T-helper 1 cell treated with Interleukin-12 subunit alpha and Interleukin-12 subunit beta and Interleukin-4 antibody, amounts not matched to agents 30 ng/mL and 1 ng/mL, for 36 hours (primary cell): ENCODE results near the gene VPS72. TPM values are rescaled to one million over a fixed set of nuclear protein-coding genes. Genes with fewer than 3 reads are reported as not detected.

Source experiments
- intact Hi-C: fragments of 100-400 bp; cut with micrococcal nuclease; formaldehyde crosslinking; loops from one replicate; pipeline ENCODE4 v1.15.1; 2024
- total RNA-seq: library from RNA; stranded (reverse); gene quantifications from 2 replicates; pipeline ENCODE4 v1.2.3, GENCODE V29; 2022

The VPS72 gene
- total RNA-seq, 1 donor from 2014 or later: 72.0 TPM

GRCh38 chr1:151146412-151147131 is 43.4 kb downstream of the VPS72 start, which contains the start of gene SEMA6C:
Gene SEMA6C (minus strand): TSS chr1:151146631. CDS start chr1:151142621, 4,010 bp downstream.
- intact Hi-C loops: loop anchor here (1.0 to 2.0 kb wide), 9 partner anchors 10 to 449 kb away; partner anchors contain the start of genes GABPB2, GOLPH3L, LYSMD1 and MLLT11

- intact Hi-C loops: loop anchor here (1.0 to 2.0 kb wide), 9 partner anchors 10 to 449 kb away; partner anchors contain the start of genes GABPB2, GOLPH3L, LYSMD1 and MLLT11
These were observed 44.0 kb downstream of the VPS72 start for GRCh38 chr1:151146072-151146411.

GRCh38 chr1:151145304-151146071 is 44.5 kb downstream of the VPS72 start:
- intact Hi-C loops: loop anchor here (1.0 to 2.0 kb wide), 9 partner anchors 11 to 448 kb away; partner anchors contain the start of genes GABPB2, GOLPH3L, LYSMD1 and MLLT11

DNA sequence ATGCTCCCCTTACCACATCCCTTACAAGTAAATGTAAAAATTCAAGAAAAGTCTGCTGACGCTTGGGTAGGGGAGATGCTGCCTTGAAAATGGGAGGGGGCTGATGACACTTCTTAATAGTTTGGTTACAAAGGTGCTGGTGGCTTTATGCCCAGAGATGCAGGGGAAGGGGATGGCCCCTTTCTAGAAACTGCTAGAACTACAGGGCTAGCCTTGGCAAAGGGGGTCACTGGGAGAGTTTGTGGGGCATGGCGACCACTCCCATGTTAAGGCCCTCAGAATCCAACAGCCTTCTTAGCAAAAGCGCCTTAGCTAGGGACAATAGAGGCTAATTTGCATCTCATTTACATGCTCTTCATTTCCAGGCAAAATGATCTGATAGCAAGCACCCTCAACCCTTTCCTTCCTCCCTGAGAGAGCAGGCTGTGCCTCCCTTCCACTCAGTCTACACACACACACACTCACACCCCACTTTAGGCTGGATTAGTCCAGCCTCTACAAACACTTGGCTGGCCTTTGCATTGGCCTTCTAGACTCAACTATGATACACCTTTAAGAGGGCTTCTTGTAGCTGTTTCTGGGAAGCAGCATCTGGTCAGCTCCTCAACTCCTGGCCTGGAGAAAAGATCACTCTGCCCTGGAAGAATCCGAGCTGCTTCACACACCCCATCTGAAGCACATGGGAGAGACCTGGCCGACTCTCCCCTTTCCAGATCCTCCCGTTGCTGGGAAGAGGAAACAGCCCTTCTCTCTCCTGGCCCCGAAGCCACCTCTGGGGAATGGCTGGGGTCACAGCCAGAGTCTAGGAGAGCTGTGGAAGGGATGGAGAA is 45.3 kb downstream of the VPS72 start:
- intact Hi-C loops: no loop called here

DNA sequence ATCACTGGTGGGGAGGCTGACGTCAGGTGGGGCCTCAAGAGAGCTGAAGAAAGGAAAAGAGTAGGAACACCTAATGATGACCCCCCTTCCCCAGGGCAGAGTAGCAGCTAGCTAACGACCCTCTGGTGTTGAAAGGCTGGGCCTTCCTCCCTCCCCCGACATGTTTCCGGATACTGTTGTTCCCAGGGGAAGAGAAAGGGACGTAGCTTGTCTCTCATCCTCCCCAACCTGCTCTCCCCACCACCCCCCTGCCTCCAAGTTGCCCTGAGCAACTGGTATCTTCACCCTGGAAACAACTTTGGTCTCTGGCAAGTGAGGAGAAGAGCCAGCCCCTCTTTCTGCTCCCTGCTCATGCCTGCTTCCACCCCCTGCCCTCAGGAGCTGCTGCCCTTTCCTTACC is 46.0 kb downstream of the VPS72 start:
- intact Hi-C loops: no loop called here

- intact Hi-C loops: no loop called here
These were observed 47.0 kb downstream of the VPS72 start for GRCh38 chr1:151143057-151143435.

- intact Hi-C loops: no loop called here
These were observed 47.5 kb downstream of the VPS72 start for GRCh38 chr1:151142411-151143056.

- intact Hi-C loops: no loop called here
These were observed 52.2 kb downstream of the VPS72 start for GRCh38 chr1:151137789-151138188.

DNA sequence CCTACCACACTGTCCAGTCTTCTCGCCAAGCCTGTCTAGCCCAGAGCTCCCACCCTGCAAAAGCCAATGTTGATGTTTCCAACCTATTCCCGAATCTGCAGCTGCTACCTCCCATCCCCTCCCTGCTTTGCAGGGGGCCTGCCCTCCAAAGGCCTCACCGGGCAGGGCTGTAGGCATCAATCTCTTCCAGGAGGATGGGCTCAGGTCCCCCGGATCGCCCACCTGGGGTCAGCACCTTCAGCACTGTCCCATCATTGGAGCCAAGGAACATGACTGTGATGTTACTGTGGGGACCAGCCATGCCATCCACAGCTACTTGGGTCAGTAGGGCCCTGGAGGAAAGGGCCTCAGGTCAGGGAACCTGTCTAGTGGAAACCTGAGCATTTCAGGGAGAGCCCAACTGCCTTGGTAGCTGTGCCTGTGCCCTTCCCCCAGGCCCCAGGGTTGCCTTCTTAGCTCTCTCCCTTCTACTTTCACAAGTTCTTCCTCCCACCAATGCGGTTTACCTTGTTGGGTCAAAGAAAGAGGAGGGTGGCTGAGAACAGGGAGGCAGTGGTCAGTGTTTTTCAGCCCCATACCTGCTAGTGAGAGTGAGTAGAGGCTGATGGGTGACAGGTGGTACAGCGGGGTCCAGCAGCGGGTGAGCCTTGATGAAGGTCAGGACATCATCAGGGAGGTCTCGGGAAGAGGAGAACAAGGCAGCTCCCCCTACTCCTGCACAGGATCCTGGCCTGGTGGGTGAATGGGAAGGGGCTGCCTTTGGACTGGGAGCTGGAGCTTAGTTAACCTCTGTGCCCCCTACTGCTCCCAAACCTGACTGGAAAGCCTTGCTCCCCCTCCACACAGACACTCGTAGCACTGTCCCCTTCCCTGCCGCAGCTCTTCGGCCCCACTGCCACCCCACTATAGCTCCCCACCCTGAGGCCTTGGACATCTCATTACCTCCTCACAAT is 54.3 kb downstream of the VPS72 start:
- intact Hi-C loops: no loop called here

DNA sequence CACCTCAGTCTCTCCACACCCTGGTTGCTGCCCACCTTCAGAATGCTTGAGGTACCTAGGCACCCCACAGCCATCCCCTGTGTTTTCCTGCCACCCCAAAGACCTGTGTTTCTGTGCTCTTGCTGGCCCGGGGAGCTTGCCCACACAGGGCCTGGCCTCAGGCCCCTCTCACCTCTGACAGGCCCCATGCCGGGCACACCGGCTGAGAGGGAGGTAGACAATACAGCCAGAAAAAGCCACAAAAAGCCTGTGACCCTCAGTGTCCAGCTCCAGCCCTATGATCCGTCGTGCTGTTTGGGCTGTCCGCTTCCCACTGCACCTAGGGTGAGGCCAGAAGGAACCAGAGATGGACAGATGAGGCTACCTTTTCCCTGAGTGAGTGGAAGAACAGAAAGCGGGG is 55.0 kb downstream of the VPS72 start:
- intact Hi-C loops: no loop called here

- intact Hi-C loops: no loop called here
These were observed 55.6 kb downstream of the VPS72 start for GRCh38 chr1:151134396-151134795.

DNA sequence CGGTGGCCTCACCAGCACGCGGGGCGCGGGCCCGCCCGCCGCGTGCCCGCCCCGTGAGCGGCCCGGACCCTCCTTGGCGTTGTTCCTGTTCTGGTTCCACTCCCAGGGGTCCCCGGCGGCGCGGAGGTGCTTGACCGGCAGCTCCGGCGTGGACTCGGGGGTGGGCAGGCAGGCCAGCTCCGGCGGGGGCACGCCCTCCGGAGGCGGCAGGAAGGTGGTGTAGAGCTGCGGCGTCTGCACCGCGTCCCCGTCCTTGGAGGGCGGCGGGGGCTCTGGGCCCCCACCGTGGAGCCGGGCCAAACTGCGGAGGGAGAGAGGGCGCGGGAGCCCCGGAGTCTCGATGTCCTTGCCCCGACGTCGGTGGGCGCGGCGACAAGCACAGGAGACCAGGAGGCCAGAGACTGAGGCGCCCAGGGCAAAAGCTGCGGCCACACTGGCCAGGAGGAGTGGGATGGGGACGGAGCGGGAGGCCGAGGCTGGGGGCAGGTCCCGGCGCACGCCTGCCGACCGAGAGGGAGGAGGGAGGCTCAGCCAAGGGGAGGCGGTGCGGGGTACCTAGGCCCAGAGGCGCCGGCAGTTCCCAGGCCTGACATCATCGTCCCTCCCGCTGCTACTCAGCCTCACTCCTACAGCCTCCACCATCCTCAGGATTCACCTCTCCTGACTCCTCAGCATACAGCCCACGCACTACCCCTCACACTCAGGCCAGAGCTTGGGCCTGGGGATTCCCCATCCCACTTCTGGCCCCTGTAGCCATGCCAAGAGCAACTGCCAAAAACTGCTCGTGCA is 56.8 kb downstream of the VPS72 start:
- intact Hi-C loops: no loop called here

DNA sequence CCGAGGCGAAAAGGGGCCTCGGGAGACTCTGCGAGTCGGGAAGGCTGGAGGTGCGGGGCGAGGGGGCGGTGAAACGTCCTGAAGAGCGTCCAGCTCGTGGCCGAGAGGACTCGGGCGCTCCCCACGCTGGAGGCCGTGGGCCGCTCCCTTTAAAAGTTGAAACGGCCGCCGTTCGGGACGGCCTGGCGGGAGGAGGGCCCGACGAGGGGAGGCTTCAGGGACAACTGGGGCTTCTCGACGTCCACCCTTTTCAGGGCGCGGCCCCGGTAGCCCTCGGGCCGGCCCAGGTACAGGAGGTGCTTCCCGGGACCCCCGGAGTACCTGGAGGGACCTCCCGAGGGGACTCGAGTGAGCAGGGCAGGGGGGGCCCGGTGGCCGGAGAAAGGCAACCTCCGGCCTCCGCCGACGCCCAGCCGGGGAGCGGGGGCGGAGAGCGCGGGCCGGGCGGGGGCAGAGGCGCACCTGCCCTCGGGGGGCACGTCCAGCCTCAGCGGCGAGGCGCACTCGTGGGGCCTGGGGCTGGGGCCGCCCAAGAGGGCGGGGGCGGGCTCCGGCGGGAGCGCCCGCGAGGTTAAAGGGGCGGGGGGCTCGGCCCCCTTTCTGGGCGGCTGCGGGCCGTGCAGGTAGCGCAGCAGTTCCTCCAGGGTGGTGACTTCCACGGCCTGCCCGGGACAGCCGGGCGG is 57.5 kb downstream of the VPS72 start:
- intact Hi-C loops: no loop called here

- intact Hi-C loops: loop anchor here (1.0 to 2.0 kb wide), 2 partner anchors 14 to 25 kb away; partner anchors contain the start of genes SEMA6C and TNFAIP8L2
These were observed 58.2 kb downstream of the VPS72 start for GRCh38 chr1:151131701-151132334.

DNA sequence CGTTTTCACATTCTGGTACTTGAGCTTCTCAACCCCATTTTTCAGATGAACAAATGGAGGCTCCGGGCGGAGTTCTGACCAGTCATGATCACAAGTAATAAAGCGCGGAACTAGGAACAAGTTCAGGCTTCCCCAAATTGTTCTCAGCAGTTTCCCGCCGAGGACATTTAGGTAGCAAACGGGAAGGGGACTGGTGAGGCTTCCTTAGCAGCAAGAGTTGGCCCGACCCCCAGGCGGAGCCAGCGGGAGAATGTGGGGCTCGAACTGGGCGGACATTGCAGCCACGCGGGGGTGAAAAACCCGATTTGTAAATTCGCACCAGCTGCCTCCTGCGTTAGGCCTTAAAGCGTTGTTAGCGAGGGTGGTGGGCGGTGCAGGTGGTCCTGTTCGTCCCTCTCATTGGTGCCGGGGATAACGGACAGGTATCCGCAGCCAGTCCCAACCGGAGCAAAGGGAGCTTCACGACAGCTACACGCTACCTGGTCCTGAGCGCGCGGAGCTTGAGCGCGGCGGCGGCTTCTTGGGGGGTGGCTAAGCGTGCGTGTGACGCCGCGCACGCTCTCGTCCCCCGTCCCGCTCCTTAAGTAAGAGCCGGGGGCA is 58.9 kb downstream of the VPS72 start:
- intact Hi-C loops: loop anchor here (1.0 to 2.0 kb wide), 2 partner anchors 15 to 26 kb away; partner anchors contain the start of genes SEMA6C and TNFAIP8L2

GRCh38 chr1:151128800-151129199 is 61.2 kb downstream of the VPS72 start:
- intact Hi-C loops: no loop called here
